ENCODE results near the gene COMMD7.

The COMMD7 gene

GRCh38 chr20:32675223-32675975 lies 67.9 kb downstream of the COMMD7 start:
- no peak for DNase-seq (ENCODE audit: low spot score)

GRCh38 chr20:32674362-32674789 lies 68.9 kb downstream of the COMMD7 start:
- DNase-seq (ENCODE audit: low spot score): no peak

DNA sequence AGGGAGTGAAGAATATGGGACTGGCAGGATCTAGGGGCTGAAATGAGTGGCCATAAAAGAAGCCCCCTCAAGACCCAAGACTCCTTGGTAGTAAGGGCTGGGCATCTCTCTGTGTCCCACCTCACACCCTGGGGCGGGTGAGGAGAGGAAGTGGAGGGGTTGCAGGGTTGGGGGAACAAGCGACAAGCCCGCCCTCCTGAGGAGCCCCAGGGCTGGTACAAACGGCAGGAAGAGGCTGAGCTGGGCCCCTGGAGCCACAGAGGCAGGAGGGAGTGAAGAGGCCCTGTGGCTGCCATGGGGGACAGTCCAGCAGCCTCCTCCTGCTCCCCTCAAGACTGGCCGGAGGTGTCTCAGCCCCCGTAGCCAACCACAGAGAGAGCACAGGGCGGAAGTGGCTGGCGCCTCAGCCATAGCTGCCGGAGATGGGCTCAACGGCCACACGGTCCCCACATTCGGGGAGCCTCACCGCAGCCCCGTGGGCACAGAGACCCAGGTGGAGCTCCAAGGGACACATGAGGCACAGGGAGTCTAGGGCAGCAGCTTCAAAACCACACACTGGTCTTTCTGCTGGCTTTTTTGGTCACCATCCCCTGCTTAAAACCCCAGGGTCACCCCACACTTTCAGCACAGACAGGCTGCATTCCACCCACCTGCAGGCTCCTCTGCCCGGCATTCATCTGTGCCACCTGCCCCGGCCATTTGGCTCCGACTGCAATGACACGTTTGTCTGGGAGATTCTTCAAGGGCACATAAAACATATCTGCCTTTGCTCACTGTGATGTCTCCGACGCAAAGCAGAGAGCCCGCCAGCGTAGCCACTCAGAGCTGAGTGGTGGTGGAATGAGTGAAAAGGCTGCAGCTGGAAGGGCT lies 70.0 kb downstream of the COMMD7 start:
- DNase-seq (ENCODE audit: low spot score): no peak

GRCh38 chr20:32672394-32672981 lies 70.8 kb downstream of the COMMD7 start:
- peak; percentile 58 for DNase-seq (ENCODE audit: low spot score)

DNA sequence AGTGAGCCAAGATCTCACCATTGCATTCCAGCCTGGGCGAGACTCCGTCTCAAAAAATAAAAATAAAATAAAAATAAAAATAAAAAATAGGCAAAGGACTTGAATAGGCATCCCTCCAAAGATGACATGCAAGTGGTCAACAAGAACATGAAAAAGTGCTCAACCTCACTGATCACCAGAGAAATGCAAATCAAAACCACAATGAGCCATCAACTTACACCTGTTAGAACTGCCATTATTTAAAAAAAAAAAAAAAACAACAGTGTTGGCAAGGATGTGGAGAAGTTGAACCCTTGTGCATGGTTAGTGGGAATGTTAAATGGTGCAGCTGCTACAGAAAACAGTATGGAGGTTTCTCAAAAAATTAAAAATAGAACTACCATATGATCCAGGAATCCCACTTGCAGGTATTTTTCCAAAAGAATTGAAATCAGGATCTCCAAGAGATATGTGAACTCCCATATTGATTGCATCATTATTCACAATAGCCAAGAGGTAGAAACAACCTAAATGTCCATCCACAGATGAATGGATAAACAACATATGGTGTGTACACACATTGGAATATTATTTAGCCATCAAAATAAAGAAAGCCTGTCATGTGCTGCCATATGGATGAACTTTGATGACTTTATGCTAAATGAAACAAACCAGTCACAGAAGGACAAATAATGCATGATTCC lies 72.4 kb downstream of the COMMD7 start:
- no peak for DNase-seq (ENCODE audit: low spot score)

- DNase-seq (ENCODE audit: low spot score): no peak
These were observed 76.2 kb downstream of the COMMD7 start for GRCh38 chr20:32667027-32667426.

GRCh38 chr20:32664678-32665159 lies 78.5 kb downstream of the COMMD7 start:
- DNase-seq (ENCODE audit: low spot score): no peak

GRCh38 chr20:32664012-32664677 lies 79.1 kb downstream of the COMMD7 start:
- DNase-seq (ENCODE audit: low spot score): no peak

GRCh38 chr20:32663335-32664011 lies 79.8 kb downstream of the COMMD7 start:
- DNase-seq (ENCODE audit: low spot score): no peak

GRCh38 chr20:32661820-32662528 lies 81.3 kb downstream of the COMMD7 start:
- no peak for DNase-seq (ENCODE audit: low spot score)

DNA sequence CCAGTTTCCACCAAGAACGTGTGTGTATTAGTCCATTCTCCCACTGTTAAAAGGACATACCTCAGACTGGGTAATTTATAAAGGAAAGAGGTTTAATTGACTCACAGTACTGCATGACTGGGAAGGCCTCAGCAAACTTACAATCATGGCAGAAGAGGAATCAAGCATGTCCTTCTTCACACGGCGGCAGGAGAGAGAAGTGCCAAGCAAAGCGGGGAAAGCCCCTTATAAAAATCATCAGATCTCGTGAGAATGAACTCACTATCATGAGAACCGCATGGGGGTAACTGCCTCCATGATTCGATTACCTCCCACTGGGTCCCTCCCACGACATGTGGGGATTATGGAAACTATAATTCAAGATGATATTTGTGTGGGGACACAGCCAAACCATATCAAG lies 82.6 kb downstream of the COMMD7 start:
- DNase-seq (ENCODE audit: low spot score): no peak

GRCh38 chr20:32656827-32657226 lies 86.4 kb downstream of the COMMD7 start:
- DNase-seq (ENCODE audit: low spot score): no peak

DNA sequence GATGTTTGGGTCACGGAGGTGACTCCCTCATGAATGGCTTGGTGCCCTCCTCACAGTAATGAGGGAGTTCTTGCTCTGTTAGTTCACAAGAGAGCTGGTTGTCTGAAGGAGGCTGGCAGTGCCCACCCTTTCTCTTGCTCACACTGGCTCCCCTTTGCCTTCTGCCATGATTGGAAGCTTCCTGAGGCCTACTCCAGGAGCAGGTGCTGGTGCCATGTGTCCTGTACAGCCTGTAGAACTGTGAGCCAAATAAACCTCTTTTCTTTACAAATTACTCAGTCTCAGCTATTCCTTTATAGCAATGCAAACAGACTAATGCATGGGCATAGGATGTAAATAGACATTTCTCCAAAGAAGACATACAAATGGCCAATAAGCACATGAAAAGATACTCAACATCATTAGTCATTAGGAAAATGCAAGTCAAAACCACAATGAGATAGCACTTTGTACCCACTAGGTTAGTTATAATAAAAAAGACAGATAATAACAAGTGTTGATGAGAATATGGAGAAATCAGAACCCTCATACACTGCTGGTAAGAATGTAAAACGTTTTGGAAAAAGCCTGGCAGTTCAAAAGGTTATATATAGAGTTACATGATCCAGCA lies 87.3 kb downstream of the COMMD7 start:
- no peak for DNase-seq (ENCODE audit: low spot score)

- DNase-seq (ENCODE audit: low spot score): peak; percentile 88
These were observed 90.3 kb downstream of the COMMD7 start for GRCh38 chr20:32652739-32653526.

Data from Ammon's horn (tissue), 1 donor.